ENCODE measurements around the gene TP63. TPM values are rescaled to one million over a fixed set of nuclear protein-coding genes. Genes with fewer than 3 reads are reported as not detected.

TP63 gene
- total RNA-seq, 1 experiment from 2014 or later, result not detected

- Histone ChIP-seq H3K18ac (ENCODE audit: insufficient read length, low read depth, low read length) (no peak overlapping the region), H3K4me1 (ENCODE audit: insufficient read depth, low read length) (no peaks in the 10 kb centered on the region), H3K27ac (ENCODE audit: insufficient read length, low read depth, low read length) (no peak overlapping the region), H3T11ph (ENCODE audit: low read length) (no peak overlapping the region), H3K9me3 (ENCODE audit: control insufficient read depth, low read depth, low read length) (no peaks in the 10 kb centered on the region), H3K79me1 (ENCODE audit: insufficient read depth, low read depth, low read length, poor library complexity, severe bottlenecking) (no peaks in the 10 kb centered on the region), H3K4ac (ENCODE audit: low read depth, low read length) (no peak overlapping the region), H2BK120ac (ENCODE audit: low read depth, low read length, poor library complexity, severe bottlenecking) (no peak overlapping the region), H2AFZ (ENCODE audit: low read length) (no peak overlapping the region), H2BK15ac (ENCODE audit: low read depth, low read length) (no peak overlapping the region), H4K5ac (ENCODE audit: insufficient read length, low read depth, low read length) (no peak overlapping the region), H2AK5ac (ENCODE audit: insufficient read length, low read length) (no peak overlapping the region), H3K79me2 (ENCODE audit: insufficient read depth, low read length) (no peaks in the 10 kb centered on the region), H3K27me3 (ENCODE audit: insufficient read depth, low read length) (no peaks in the 10 kb centered on the region), H2BK20ac (ENCODE audit: low read depth, low read length, poor library complexity, severe bottlenecking) (no peak overlapping the region), H2BK5ac (ENCODE audit: insufficient read length, low read length) (no peak overlapping the region), H3K23me2 (ENCODE audit: insufficient read length, low read depth, low read length, poor library complexity, severe bottlenecking) (no peaks in the 10 kb centered on the region), H3K9ac (ENCODE audit: extremely low read depth, insufficient read length, low read length) (no peak overlapping the region), H4K8ac (replicated peaks; ENCODE audit: insufficient read length, low read depth, low read length) (no peak overlapping the region), H2BK12ac (ENCODE audit: insufficient read length, low read depth, low read length) (no peak overlapping the region), H4K20me1 (ENCODE audit: control insufficient read depth, insufficient read depth, insufficient read length) (no peaks in the 10 kb centered on the region), H4K91ac (ENCODE audit: insufficient read length, low read depth, low read length) (no peak overlapping the region), H3K23ac (ENCODE audit: insufficient read length, low read depth, low read length) (no peak overlapping the region), H3K14ac (ENCODE audit: insufficient read depth, low read length) (no peak overlapping the region), H3K56ac (ENCODE audit: insufficient read length, low read depth, low read length) (no peak overlapping the region), H3K4me2 (ENCODE audit: insufficient read depth, insufficient read length, low read length) (no peak overlapping the region)
- H3K27me3 Mint-ChIP-seq (ENCODE audit: low read depth), result no peaks in the 10 kb centered on the region
- no peaks in the 10 kb centered on the region for H3K9me3 Mint-ChIP-seq
- no peaks in the 10 kb centered on the region for H3K36me3 Mint-ChIP-seq (ENCODE audit: insufficient read depth in 1 of 3, low read depth in 3 of 3)
- no peak for TF ChIP-seq CTCF (conservative IDR thresholded peaks at IDR 0.05)
- no peak for DNase-seq
- H3K4me3 Mint-ChIP-seq, result no peak overlapping the region
- peaks cover 5 to 10% of the 10 kb centered on the region in 2 experiments for H3K4me1 Mint-ChIP-seq
- WGBS (ENCODE audit: extremely low coverage, insufficient read length, low lambda C conversion rate), result no CpG with 5 or more reads among the region's 2 CpGs
- H3K27ac Mint-ChIP-seq, result no peak overlapping the region
Observed at GRCh38 chr3:189726277-189726676, 95.1 kb downstream of the TP63 start.

All from H9 (cell line).